Loucy (cell line): ENCODE results near the gene ATF5.

Source experiments
- CTCF ChIP-seq: fragments of 200-600 bp; sonication (generic); conservative IDR thresholded peaks from 2 replicates; pipeline ENCODE4 v1.5.1; 2014; ENCODE audit warnings: mild to moderate bottlenecking, antibody characterized with exemption, low read length
- EZH2phosphoT487 ChIP-seq: fragments of 200-600 bp; IDR thresholded peaks from 2 replicates; pipeline ENCODE4 v1.6.1; 2018; ENCODE audit warnings: antibody characterized with exemption, mild to moderate bottlenecking, moderate library complexity, borderline replicate concordance

- no peak for TF ChIP-seq CTCF
- no peak for TF ChIP-seq EZH2phosphoT487
Observed at GRCh38 chr19:49971991-49972411, 43.0 kb downstream of the ATF5 start.
